ENCODE data around the gene FAM9C. TPM values are rescaled to one million over a fixed set of nuclear protein-coding genes. Genes with fewer than 3 reads are reported as not detected.

Gene FAM9C
- total and polyA plus RNA-seq, 2 of the 4 experiments (the other 2 are of a cell fraction): not detected

DNA sequence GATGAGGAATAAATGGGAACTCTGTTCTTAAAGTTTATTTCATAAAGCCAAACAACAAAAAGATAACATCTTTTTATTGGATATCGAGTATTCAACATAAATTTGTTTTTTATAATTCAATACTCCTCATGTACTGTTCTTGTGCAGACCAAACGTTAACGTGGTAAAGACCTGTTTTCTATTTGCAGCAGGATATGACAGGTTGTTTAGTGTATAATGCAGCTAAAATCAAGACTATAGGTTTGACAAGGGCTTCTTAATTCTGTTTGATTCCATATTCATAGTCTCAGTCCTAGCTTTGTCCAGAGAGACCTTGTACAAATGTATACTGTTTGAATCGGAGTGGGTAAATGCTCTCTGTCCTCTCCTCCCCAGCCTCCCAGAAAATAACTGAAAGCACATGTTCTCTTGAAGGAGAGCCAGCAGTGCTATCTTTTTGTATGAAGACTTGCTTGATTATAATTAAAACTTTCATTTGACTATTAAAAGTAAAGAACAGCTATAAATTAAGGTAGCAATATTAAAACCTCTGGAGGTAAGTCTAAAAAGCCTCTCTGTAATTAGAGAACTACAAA is 51.8 kb downstream of the FAM9C start:
- no peak overlapping the region for H3K23ac ChIP-seq (ENCODE audit: low read depth, low read length)
- H2AK5ac ChIP-seq (ENCODE audit: low read depth, low read length): no peak overlapping the region
- CTCF ChIA-PET: interaction anchor here (0.7 kb wide), 1 partner anchor 46 kb away, joined by 3 read pairs; no protein-coding TSS in a partner anchor
- no CpG with 5 or more reads among the region's 4 CpGs for WGBS, 2 experiments (ENCODE audit: extremely low coverage in 2 of 2, insufficient read length in 1 of 2)
- DNase-seq (no peak), ATAC-seq (ENCODE audit: low read depth) (no peak)
- no peaks in the 10 kb centered on the region; the same call in 1 of the 2 replicates for H3K4me1 ChIP-seq (ENCODE audit: control insufficient read depth, insufficient read depth, low read length)
- no peak overlapping the region for H3K14ac ChIP-seq (replicated peaks; ENCODE audit: low read depth, low read length)
- no peak overlapping the region for H4K8ac ChIP-seq (ENCODE audit: low read depth in 2 of 2, low read length in 2 of 2)
- no TSS peak for BruUV-seq (replicated peaks)
- no peak overlapping the region for H2AK9ac ChIP-seq (replicated peaks; ENCODE audit: low read depth, low read length, poor library complexity)
- no peak overlapping the region for H3K56ac ChIP-seq (ENCODE audit: extremely low read depth, insufficient read depth, low read length)
- H3K9me1 ChIP-seq (ENCODE audit: insufficient read depth, low read length): no peaks in the 10 kb centered on the region
- no peak overlapping the region for H3K4me3 ChIP-seq (ENCODE audit: insufficient read depth, low read depth, low read length)
- no peaks in the 10 kb centered on the region for H3K27me3 ChIP-seq (ENCODE audit: control insufficient read depth, insufficient read depth, low read length)
- H3K27ac ChIP-seq (ENCODE audit: insufficient read depth, low read length): no peak overlapping the region
- H3K9me3 ChIP-seq (ENCODE audit: control insufficient read depth, insufficient read depth, low read length): no peaks in the 10 kb centered on the region
- no peak overlapping the region for H3K4ac ChIP-seq (ENCODE audit: low read depth, low read length)
- no peak overlapping the region for H2BK20ac ChIP-seq (ENCODE audit: low read depth, low read length)
- no peak overlapping the region for H4K5ac ChIP-seq (ENCODE audit: low read depth, low read length)
- in situ Hi-C loops (cut with MboI; ENCODE audit: low sequenced_read_pairs): no loop called here
- H3K4me2 ChIP-seq (ENCODE audit: low read depth, low read length): no peak overlapping the region
- H4K91ac ChIP-seq (ENCODE audit: insufficient read depth, low read depth, low read length): no peak overlapping the region
- TF ChIP-seq MAFK (IDR thresholded peaks at IDR 0.05; ENCODE audit: low read depth, low read length): no peak
- TF ChIP-seq FOS (IDR thresholded peaks at IDR 0.05; ENCODE audit: low read depth, low read length): no peak
- TF ChIP-seq, protein P1, sequence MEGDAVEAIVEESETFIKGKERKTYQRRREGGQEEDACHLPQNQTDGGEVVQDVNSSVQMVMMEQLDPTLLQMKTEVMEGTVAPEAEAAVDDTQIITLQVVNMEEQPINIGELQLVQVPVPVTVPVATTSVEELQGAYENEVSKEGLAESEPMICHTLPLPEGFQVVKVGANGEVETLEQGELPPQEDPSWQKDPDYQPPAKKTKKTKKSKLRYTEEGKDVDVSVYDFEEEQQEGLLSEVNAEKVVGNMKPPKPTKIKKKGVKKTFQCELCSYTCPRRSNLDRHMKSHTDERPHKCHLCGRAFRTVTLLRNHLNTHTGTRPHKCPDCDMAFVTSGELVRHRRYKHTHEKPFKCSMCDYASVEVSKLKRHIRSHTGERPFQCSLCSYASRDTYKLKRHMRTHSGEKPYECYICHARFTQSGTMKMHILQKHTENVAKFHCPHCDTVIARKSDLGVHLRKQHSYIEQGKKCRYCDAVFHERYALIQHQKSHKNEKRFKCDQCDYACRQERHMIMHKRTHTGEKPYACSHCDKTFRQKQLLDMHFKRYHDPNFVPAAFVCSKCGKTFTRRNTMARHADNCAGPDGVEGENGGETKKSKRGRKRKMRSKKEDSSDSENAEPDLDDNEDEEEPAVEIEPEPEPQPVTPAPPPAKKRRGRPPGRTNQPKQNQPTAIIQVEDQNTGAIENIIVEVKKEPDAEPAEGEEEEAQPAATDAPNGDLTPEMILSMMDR (conservative IDR thresholded peaks at IDR 0.05; ENCODE audit: low read depth, low read length): no peak
- no peak for TF ChIP-seq BHLHE40 (IDR thresholded peaks at IDR 0.05; ENCODE audit: low read depth, low read length)
- no peak for TF ChIP-seq CEBPB (IDR thresholded peaks at IDR 0.05; ENCODE audit: low read depth, low read length)
- TF ChIP-seq RAD21 (IDR thresholded peaks at IDR 0.05; ENCODE audit: low read length): no peak
- no peak for TF ChIP-seq SMC3 (IDR thresholded peaks at IDR 0.05; ENCODE audit: low read depth, low read length)
- no peak for TF ChIP-seq RFX5 (IDR thresholded peaks at IDR 0.05; ENCODE audit: low read depth, low read length)
- TF ChIP-seq POLR2A (IDR thresholded peaks at IDR 0.05; ENCODE audit: low read depth, low read length): no peak
- TF ChIP-seq, protein P2, sequence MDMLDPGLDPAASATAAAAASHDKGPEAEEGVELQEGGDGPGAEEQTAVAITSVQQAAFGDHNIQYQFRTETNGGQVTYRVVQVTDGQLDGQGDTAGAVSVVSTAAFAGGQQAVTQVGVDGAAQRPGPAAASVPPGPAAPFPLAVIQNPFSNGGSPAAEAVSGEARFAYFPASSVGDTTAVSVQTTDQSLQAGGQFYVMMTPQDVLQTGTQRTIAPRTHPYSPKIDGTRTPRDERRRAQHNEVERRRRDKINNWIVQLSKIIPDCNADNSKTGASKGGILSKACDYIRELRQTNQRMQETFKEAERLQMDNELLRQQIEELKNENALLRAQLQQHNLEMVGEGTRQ (IDR thresholded peaks at IDR 0.05; ENCODE audit: low read depth, low read length): no peak
- TF ChIP-seq NFE2L2 (IDR thresholded peaks at IDR 0.05; ENCODE audit: low read depth, low read length): no peak
- no peak for TF ChIP-seq RCOR1 (IDR thresholded peaks at IDR 0.05; ENCODE audit: insufficient replicate concordance, low read length)
- TF ChIP-seq, protein P3, sequence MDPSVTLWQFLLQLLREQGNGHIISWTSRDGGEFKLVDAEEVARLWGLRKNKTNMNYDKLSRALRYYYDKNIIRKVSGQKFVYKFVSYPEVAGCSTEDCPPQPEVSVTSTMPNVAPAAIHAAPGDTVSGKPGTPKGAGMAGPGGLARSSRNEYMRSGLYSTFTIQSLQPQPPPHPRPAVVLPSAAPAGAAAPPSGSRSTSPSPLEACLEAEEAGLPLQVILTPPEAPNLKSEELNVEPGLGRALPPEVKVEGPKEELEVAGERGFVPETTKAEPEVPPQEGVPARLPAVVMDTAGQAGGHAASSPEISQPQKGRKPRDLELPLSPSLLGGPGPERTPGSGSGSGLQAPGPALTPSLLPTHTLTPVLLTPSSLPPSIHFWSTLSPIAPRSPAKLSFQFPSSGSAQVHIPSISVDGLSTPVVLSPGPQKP (IDR thresholded peaks at IDR 0.05; ENCODE audit: borderline replicate concordance, low read depth, low read length): no peak
- no peak for TF ChIP-seq MXI1 (IDR thresholded peaks at IDR 0.05; ENCODE audit: borderline replicate concordance, low read depth, low read length)
- no peak for TF ChIP-seq CHD1 (IDR thresholded peaks at IDR 0.05; ENCODE audit: low read depth, low read length)
- no peak for TF ChIP-seq MAZ (IDR thresholded peaks at IDR 0.05; ENCODE audit: borderline replicate concordance, low read depth, low read length)
- no peak overlapping the region for H2BK120ac ChIP-seq (ENCODE audit: low read depth, low read length)
- H2BK5ac ChIP-seq (ENCODE audit: low read depth, low read length, poor library complexity, severe bottlenecking): no peak overlapping the region
- no peak overlapping the region for H2BK15ac ChIP-seq (ENCODE audit: low read depth, low read length)
- no peaks in the 10 kb centered on the region for H4K20me1 ChIP-seq (ENCODE audit: insufficient read depth, low read length)
- intact Hi-C loops (cut with micrococcal nuclease): no loop called here
- dilution Hi-C loops (cut with HindIII; ENCODE audit: low sequenced_read_pairs, unreplicated experiment): no loop called here
- no peak overlapping the region for H3K9ac ChIP-seq (ENCODE audit: low read depth, low read length)
- no peaks in the 10 kb centered on the region for H3K36me3 ChIP-seq (ENCODE audit: control insufficient read depth, insufficient read depth, low read length)
- H2AFZ ChIP-seq (replicated peaks; ENCODE audit: low read length, poor library complexity): no peak overlapping the region
- POLR2A ChIA-PET (ENCODE audit: unreplicated experiment): no interaction called here
- no peak overlapping the region for H3K18ac ChIP-seq (ENCODE audit: low read depth, low read length)
- no peaks in the 10 kb centered on the region for H3K79me1 ChIP-seq (ENCODE audit: low read depth in 1 of 2, low read length in 2 of 2)
